ENCODE results near the gene TMEM229B.

The TMEM229B gene

DNA sequence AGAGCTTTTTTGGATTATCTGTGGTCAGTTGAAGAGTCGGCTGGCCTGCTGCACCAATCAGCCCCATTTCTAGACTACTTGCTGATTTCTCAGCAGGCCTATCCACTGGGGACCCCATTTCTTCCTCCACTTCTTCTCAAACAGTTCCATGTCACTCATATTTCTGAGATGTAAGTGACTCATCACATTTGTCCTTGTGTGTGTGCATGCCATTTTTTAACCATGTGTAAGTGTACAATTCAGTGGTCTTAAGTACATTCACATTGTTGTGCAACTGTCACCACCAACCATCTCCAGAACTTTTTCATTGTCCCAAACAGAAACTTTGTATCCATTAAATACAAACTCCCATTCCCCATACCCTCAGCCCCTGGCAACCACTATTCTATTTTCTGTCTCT is 14.2 kb downstream of the TMEM229B start:
- TF ChIP-seq SUZ12 (IDR thresholded peaks at IDR 0.05; ENCODE audit: extremely low read depth, insufficient read depth, insufficient read length) = no peak
- no peak for TF ChIP-seq YY1 (IDR thresholded peaks at IDR 0.05; ENCODE audit: insufficient read depth, insufficient read length)
- TF ChIP-seq ZNF274 (IDR thresholded peaks at IDR 0.05; ENCODE audit: low read depth, low read length) = no peak
- Histone ChIP-seq H3K27me3 (ENCODE audit: insufficient read depth, insufficient read length) (no peaks in the 10 kb centered on the region), H3K4me3 (ENCODE audit: insufficient read length, low read depth) (no peak overlapping the region), H3K4me1 (ENCODE audit: insufficient read depth, insufficient read length) (peaks cover 5% of the 10 kb centered on the region), H3K9me3 (ENCODE audit: insufficient read depth, low read length) (no peaks in the 10 kb centered on the region), H3K9ac (ENCODE audit: insufficient read length, low read depth) (no peak overlapping the region), H3K36me3 (ENCODE audit: insufficient read depth, insufficient read length, low read length) (no peaks in the 10 kb centered on the region)
- DNase-seq (ENCODE audit: low read depth, low spot score) = no peak

- Histone ChIP-seq H3K27me3 (ENCODE audit: insufficient read depth, insufficient read length) (no peaks in the 10 kb centered on the region), H3K36me3 (ENCODE audit: insufficient read depth, insufficient read length, low read length) (no peaks in the 10 kb centered on the region), H3K9ac (ENCODE audit: insufficient read length, low read depth) (no peak overlapping the region), H3K4me3 (ENCODE audit: insufficient read length, low read depth) (no peak overlapping the region), H3K4me1 (ENCODE audit: insufficient read depth, insufficient read length) (peaks cover 5% of the 10 kb centered on the region), H3K9me3 (ENCODE audit: insufficient read depth, low read length) (no peaks in the 10 kb centered on the region)
- TF ChIP-seq YY1 (IDR thresholded peaks at IDR 0.05; ENCODE audit: insufficient read depth, insufficient read length) (no peak), ZNF274 (IDR thresholded peaks at IDR 0.05; ENCODE audit: low read depth, low read length) (no peak), SUZ12 (IDR thresholded peaks at IDR 0.05; ENCODE audit: extremely low read depth, insufficient read depth, insufficient read length) (no peak)
- DNase-seq (ENCODE audit: low read depth, low spot score) = no peak
Measured at GRCh38 chr14:67473290-67474082, 15.0 kb downstream of the TMEM229B start.

DNA sequence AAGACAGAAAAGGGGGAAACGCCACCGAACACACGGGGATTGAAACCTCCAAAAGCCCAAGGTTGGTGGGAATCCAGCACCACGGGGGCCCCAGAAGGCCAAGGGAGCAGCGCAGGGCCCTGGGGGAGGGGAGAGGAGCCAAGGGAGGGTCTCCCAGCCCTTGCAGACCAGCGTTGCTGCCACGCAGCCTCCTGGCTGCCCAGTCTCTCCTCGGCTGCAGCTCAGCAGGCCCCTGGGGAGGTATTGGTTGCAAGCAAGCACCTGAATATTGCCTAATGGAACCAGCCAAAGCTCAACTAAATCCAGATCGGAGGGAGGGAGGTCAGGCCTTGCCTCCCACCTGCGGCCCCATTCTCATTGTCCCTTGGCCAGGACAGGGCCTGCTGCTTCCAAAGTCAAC is 15.8 kb downstream of the TMEM229B start:
- peaks cover 5% of the 10 kb centered on the region for H3K4me1 ChIP-seq (ENCODE audit: insufficient read depth, insufficient read length)
- no peaks in the 10 kb centered on the region for H3K9me3 ChIP-seq (ENCODE audit: insufficient read depth, low read length)
- H3K36me3 ChIP-seq (ENCODE audit: insufficient read depth, insufficient read length, low read length) = no peaks in the 10 kb centered on the region
- no peaks in the 10 kb centered on the region for H3K27me3 ChIP-seq (ENCODE audit: insufficient read depth, insufficient read length)
- no peak overlapping the region for H3K4me3 ChIP-seq (ENCODE audit: insufficient read length, low read depth)
- H3K9ac ChIP-seq (ENCODE audit: insufficient read length, low read depth) = no peak overlapping the region
- no peak for TF ChIP-seq SUZ12 (IDR thresholded peaks at IDR 0.05; ENCODE audit: extremely low read depth, insufficient read depth, insufficient read length)
- TF ChIP-seq ZNF274 (IDR thresholded peaks at IDR 0.05; ENCODE audit: low read depth, low read length) = no peak
- TF ChIP-seq YY1 (IDR thresholded peaks at IDR 0.05; ENCODE audit: insufficient read depth, insufficient read length) = no peak
- no peak for DNase-seq (ENCODE audit: low read depth, low spot score)

GRCh38 chr14:67469954-67470353 is 18.6 kb downstream of the TMEM229B start:
- no peak overlapping the region for H3K4me3 ChIP-seq (ENCODE audit: insufficient read length, low read depth)

GRCh38 chr14:67468378-67468730 is 20.2 kb downstream of the TMEM229B start:
- no peaks in the 10 kb centered on the region for H3K27me3 ChIP-seq (ENCODE audit: insufficient read depth, insufficient read length)
- H3K4me1 ChIP-seq (ENCODE audit: insufficient read depth, insufficient read length) = peaks cover 10% of the 10 kb centered on the region
- TF ChIP-seq SUZ12 (IDR thresholded peaks at IDR 0.05; ENCODE audit: extremely low read depth, insufficient read depth, insufficient read length) (no peak), YY1 (IDR thresholded peaks at IDR 0.05; ENCODE audit: insufficient read depth, insufficient read length) (no peak), ZNF274 (IDR thresholded peaks at IDR 0.05; ENCODE audit: low read depth, low read length) (no peak)
- DNase-seq (ENCODE audit: low read depth, low spot score) = no peak
- H3K36me3 ChIP-seq (ENCODE audit: insufficient read depth, insufficient read length, low read length) = no peaks in the 10 kb centered on the region
- H3K9ac ChIP-seq (ENCODE audit: insufficient read length, low read depth) = no peak overlapping the region
- H3K9me3 ChIP-seq (ENCODE audit: insufficient read depth, low read length) = no peaks in the 10 kb centered on the region
- H3K4me3 ChIP-seq (ENCODE audit: insufficient read length, low read depth) = no peak overlapping the region

More at GRCh38 chr14:67469954-67470353, 18.6 kb downstream of the TMEM229B start:
- TF ChIP-seq YY1 (IDR thresholded peaks at IDR 0.05; ENCODE audit: insufficient read depth, insufficient read length) (no peak), ZNF274 (IDR thresholded peaks at IDR 0.05; ENCODE audit: low read depth, low read length) (no peak), SUZ12 (IDR thresholded peaks at IDR 0.05; ENCODE audit: extremely low read depth, insufficient read depth, insufficient read length) (no peak)
- H3K27me3 ChIP-seq (ENCODE audit: insufficient read depth, insufficient read length) = no peaks in the 10 kb centered on the region
- no peak for DNase-seq (ENCODE audit: low read depth, low spot score)
- no peaks in the 10 kb centered on the region for H3K36me3 ChIP-seq (ENCODE audit: insufficient read depth, insufficient read length, low read length)
- H3K4me1 ChIP-seq (ENCODE audit: insufficient read depth, insufficient read length) = peaks cover 5% of the 10 kb centered on the region
- no peaks in the 10 kb centered on the region for H3K9me3 ChIP-seq (ENCODE audit: insufficient read depth, low read length)
- no peak overlapping the region for H3K9ac ChIP-seq (ENCODE audit: insufficient read length, low read depth)

- DNase-seq (ENCODE audit: low read depth, low spot score) = no peak
- Histone ChIP-seq H3K27me3 (ENCODE audit: insufficient read depth, insufficient read length) (no peaks in the 10 kb centered on the region), H3K9ac (ENCODE audit: insufficient read length, low read depth) (no peak overlapping the region), H3K4me1 (ENCODE audit: insufficient read depth, insufficient read length) (peaks cover 7% of the 10 kb centered on the region), H3K4me3 (ENCODE audit: insufficient read length, low read depth) (no peak overlapping the region), H3K9me3 (ENCODE audit: insufficient read depth, low read length) (no peaks in the 10 kb centered on the region), H3K36me3 (ENCODE audit: insufficient read depth, insufficient read length, low read length) (no peaks in the 10 kb centered on the region)
- TF ChIP-seq YY1 (IDR thresholded peaks at IDR 0.05; ENCODE audit: insufficient read depth, insufficient read length) = no peak
Measured at GRCh38 chr14:67467134-67467533, 21.4 kb downstream of the TMEM229B start.

DNA sequence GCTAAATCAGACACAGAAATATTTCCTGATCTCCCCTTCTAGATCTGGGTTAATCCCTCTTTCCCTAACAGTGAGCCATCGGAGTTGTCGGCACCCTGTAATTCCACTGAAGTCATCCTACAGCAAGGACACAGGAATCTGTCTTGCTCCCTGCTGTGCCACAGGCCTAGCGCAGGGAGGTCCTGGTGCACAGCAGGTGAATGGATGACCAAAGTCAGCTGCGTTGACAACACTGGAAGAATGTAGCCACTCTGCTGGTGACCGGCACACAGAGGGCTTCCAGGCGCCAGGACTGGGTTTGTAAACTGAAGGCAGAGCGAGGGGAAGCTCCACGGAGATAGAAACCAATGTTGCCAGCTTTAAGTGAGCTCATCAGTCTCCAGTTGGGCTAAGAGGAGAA is 23.6 kb downstream of the TMEM229B start:
- H3K9ac ChIP-seq (ENCODE audit: insufficient read length, low read depth) = no peak overlapping the region
- H3K4me3 ChIP-seq (ENCODE audit: insufficient read length, low read depth) = no peak overlapping the region
- no peaks in the 10 kb centered on the region for H3K9me3 ChIP-seq (ENCODE audit: insufficient read depth, low read length)
- peaks cover 5% of the 10 kb centered on the region for H3K4me1 ChIP-seq (ENCODE audit: insufficient read depth, insufficient read length)
- no peaks in the 10 kb centered on the region for H3K27me3 ChIP-seq (ENCODE audit: insufficient read depth, insufficient read length)
- no peak for DNase-seq (ENCODE audit: low read depth, low spot score)
- no peaks in the 10 kb centered on the region for H3K36me3 ChIP-seq (ENCODE audit: insufficient read depth, insufficient read length, low read length)
- TF ChIP-seq ZNF274 (IDR thresholded peaks at IDR 0.05; ENCODE audit: low read depth, low read length) (no peak), YY1 (IDR thresholded peaks at IDR 0.05; ENCODE audit: insufficient read depth, insufficient read length) (no peak), SUZ12 (IDR thresholded peaks at IDR 0.05; ENCODE audit: extremely low read depth, insufficient read depth, insufficient read length) (no peak)
